OCI-LY3 (cell line): ENCODE measurements around the gene STX18.

Source experiments
- EZH2phosphoT487 ChIP-seq: fragments of 200-600 bp; shearing (Covaris generic); IDR thresholded peaks from 2 replicates; pipeline ENCODE4 v1.6.1; 2018; ENCODE audit warnings: antibody characterized with exemption, mixed run types, low read depth
- TF ChIP-seq, protein P1 (sequence below): fragments of 200-600, 300-600 bp; sonication (generic); IDR thresholded peaks from 2 replicates; pipeline ENCODE4 v1.5.1; 2014; ENCODE audit warnings: antibody characterized with exemption, low read length, low read depth

DNA sequence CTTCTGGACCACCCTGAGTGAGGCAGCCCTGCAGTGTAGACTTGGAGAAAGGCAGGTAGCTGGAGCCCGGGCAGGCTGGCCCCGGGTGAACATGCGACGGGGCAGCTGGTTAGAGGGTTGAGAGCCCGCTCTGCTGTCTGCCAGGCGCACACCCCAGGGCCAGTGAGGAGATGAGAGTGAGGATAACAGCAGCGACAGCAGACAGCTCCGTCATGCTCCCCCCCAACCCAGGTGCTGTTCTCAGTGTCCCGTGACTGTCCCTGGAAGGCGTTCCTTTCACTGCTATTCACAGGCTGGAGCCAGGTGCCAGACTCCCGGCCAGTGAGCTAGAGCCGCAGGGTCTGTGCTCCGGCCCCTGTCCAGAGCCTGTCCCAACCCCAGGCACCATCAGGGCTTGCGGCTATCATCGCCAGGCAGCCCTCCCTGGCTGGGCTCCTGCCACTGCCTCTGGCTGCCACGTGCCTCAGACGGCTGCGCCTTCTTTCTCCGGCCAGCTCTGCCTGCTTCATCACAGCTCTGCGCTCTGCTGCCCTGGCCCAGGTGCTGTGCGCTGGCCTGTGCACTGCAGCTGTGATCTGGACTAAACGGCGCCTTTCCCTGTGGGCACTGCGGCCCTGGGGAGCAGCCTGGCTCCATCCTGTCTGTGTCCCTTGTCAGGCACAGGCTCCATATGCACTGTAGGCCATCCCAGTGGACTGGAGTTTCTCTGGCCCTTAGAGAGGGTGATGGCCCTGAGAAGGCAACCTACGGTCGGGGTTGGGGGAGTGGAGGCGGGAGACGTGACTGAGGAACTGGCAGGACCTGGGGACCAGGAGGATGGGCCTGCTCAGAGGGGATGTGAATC, 135.2 kb downstream of the STX18 start:
- TF ChIP-seq, protein P1, sequence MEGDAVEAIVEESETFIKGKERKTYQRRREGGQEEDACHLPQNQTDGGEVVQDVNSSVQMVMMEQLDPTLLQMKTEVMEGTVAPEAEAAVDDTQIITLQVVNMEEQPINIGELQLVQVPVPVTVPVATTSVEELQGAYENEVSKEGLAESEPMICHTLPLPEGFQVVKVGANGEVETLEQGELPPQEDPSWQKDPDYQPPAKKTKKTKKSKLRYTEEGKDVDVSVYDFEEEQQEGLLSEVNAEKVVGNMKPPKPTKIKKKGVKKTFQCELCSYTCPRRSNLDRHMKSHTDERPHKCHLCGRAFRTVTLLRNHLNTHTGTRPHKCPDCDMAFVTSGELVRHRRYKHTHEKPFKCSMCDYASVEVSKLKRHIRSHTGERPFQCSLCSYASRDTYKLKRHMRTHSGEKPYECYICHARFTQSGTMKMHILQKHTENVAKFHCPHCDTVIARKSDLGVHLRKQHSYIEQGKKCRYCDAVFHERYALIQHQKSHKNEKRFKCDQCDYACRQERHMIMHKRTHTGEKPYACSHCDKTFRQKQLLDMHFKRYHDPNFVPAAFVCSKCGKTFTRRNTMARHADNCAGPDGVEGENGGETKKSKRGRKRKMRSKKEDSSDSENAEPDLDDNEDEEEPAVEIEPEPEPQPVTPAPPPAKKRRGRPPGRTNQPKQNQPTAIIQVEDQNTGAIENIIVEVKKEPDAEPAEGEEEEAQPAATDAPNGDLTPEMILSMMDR: no peak
- TF ChIP-seq EZH2phosphoT487: no peak
